Progenitor cell of endocrine pancreas (in vitro differentiated cells): ENCODE measurements around the gene RPL18A. TPM values are rescaled to one million over a fixed set of nuclear protein-coding genes. Genes with fewer than 3 reads are reported as not detected.

Source experiments
- DNase-seq: peaks from one replicate; pipeline ENCODE4 v3.0.0; 2021; ENCODE audit warnings: low spot score; ENCODE audit not compliant: unreplicated experiment
- H3K27ac Mint-ChIP-seq: 2 replicates; pipeline ENCODE4 v1.8.0; 2021; ENCODE audit warnings: mild to moderate bottlenecking, moderate library complexity, mixed read lengths
- H3K27me3 Mint-ChIP-seq: 2 replicates; pipeline ENCODE4 v1.8.0; 2021; ENCODE audit warnings: mixed read lengths
- H3K36me3 Mint-ChIP-seq: 2 replicates; pipeline ENCODE4 v1.8.0; 2022; ENCODE audit warnings: mixed read lengths; ENCODE audit not compliant: insufficient read depth
- H3K4me1 Mint-ChIP-seq: 2 replicates; pipeline ENCODE4 v1.8.0; 2021; ENCODE audit warnings: low read depth, mixed read lengths
- H3K4me3 Mint-ChIP-seq: 2 replicates; pipeline ENCODE4 v1.8.0; 2021; ENCODE audit warnings: low read depth, mild to moderate bottlenecking, moderate library complexity, mixed read lengths
- H3K9me3 Mint-ChIP-seq: 2 replicates; pipeline ENCODE4 v1.8.0; 2021; ENCODE audit warnings: low read depth, mixed read lengths
- total RNA-seq: library from RNA; stranded (reverse); gene quantifications from 2 replicates; pipeline ENCODE4 v1.2.1, GENCODE V29; 2021
- TF ChIP-seq, protein P1 (sequence below): fragments of 200-600 bp; sonication (generic); IDR thresholded peaks from one replicate; pipeline ENCODE4 v1.5.0; 2021; ENCODE audit warnings: antibody characterized with exemption, mild to moderate bottlenecking; ENCODE audit not compliant: unreplicated experiment

Gene RPL18A
- total RNA-seq, 1 donor from 2014 or later: 1,687 TPM

DNA sequence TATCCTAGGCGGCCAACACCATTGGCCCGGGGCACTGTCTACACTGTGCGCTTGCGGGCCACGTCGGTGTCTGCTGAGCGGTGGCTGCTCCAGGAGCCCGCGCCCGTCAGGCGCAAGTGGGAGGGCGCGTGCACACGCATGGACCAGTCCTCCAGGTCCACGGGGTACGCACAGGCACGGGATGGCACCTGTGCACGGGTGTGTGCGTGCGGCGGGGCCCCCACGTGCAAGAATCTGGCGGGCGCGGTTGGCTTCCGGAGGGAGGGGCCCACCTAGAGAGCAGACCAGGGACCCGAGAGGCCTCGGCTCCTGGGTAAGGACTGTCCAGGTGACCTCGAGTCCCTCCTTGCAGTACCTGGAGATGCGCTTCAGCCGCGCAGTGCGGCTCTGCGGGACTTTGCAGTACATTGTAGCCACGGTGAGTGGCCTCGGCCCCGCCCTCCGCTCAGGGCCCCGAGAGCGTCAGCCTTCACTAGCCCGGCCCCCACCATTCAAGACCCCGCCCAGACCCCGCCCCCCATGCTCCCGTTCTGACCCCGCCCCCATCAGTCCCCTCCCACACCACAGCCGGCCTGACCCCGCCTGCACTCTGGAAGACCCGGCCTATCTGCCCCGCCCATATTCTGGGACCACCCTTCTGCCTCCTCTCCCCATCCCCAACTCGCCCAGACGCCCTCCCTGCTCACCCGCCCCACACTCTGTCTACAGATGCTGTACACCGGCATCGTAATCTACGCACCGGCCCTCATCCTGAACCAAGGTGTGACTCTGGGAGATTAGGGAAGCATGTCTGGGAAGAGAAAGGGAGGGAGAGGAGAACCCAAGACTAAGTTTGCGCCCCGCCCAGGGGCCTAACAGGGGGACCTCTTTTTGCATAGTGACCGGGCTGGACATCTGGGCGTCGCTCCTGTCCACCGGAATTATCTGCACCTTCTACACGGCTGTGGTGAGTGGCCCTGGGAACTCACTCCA, 14.4 kb downstream of the RPL18A start:
- H3K9me3 Mint-ChIP-seq: no peaks in the 10 kb centered on the region
- peaks cover 32% of the 10 kb centered on the region for H3K27me3 Mint-ChIP-seq
- H3K36me3 Mint-ChIP-seq: no peaks in the 10 kb centered on the region
- H3K4me1 Mint-ChIP-seq: no peaks in the 10 kb centered on the region
- no peak overlapping the region for H3K4me3 Mint-ChIP-seq
- TF ChIP-seq, protein P1, sequence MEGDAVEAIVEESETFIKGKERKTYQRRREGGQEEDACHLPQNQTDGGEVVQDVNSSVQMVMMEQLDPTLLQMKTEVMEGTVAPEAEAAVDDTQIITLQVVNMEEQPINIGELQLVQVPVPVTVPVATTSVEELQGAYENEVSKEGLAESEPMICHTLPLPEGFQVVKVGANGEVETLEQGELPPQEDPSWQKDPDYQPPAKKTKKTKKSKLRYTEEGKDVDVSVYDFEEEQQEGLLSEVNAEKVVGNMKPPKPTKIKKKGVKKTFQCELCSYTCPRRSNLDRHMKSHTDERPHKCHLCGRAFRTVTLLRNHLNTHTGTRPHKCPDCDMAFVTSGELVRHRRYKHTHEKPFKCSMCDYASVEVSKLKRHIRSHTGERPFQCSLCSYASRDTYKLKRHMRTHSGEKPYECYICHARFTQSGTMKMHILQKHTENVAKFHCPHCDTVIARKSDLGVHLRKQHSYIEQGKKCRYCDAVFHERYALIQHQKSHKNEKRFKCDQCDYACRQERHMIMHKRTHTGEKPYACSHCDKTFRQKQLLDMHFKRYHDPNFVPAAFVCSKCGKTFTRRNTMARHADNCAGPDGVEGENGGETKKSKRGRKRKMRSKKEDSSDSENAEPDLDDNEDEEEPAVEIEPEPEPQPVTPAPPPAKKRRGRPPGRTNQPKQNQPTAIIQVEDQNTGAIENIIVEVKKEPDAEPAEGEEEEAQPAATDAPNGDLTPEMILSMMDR: no peak
- H3K27ac Mint-ChIP-seq: no peak overlapping the region
- no peak for DNase-seq

GRCh38 chr19:17874758-17875135, 15.0 kb downstream of the RPL18A start:
- H3K4me1 Mint-ChIP-seq: no peaks in the 10 kb centered on the region
- no peaks in the 10 kb centered on the region for H3K9me3 Mint-ChIP-seq
- no peak overlapping the region for H3K27ac Mint-ChIP-seq
- H3K27me3 Mint-ChIP-seq: peaks cover 30% of the 10 kb centered on the region
- TF ChIP-seq, protein P1: no peak
- DNase-seq: no peak
- no peaks in the 10 kb centered on the region for H3K36me3 Mint-ChIP-seq
- H3K4me3 Mint-ChIP-seq: no peak overlapping the region

GRCh38 chr19:17877696-17878095, 18.0 kb downstream of the RPL18A start:
- H3K4me1 Mint-ChIP-seq: no peaks in the 10 kb centered on the region
- no peaks in the 10 kb centered on the region for H3K9me3 Mint-ChIP-seq
- no peak overlapping the region for H3K27ac Mint-ChIP-seq
- TF ChIP-seq, protein P1: no peak
- no peak for DNase-seq
- H3K27me3 Mint-ChIP-seq: peaks cover 24% of the 10 kb centered on the region
- no peaks in the 10 kb centered on the region for H3K36me3 Mint-ChIP-seq
- no peak overlapping the region for H3K4me3 Mint-ChIP-seq

GRCh38 chr19:17879466-17879865, 19.8 kb downstream of the RPL18A start:
- no peaks in the 10 kb centered on the region for H3K9me3 Mint-ChIP-seq

GRCh38 chr19:17881701-17882100, 22.0 kb downstream of the RPL18A start:
- TF ChIP-seq, protein P1: no peak
- Mint-ChIP-seq H3K9me3 (no peaks in the 10 kb centered on the region), H3K36me3 (no peaks in the 10 kb centered on the region), H3K4me3 (no peak overlapping the region), H3K27ac (no peak overlapping the region), H3K27me3 (peaks cover 14% of the 10 kb centered on the region), H3K4me1 (no peaks in the 10 kb centered on the region)
- DNase-seq: no peak

More at GRCh38 chr19:17879466-17879865, 19.8 kb downstream of the RPL18A start:
- TF ChIP-seq, protein P1: no peak
- no peak for DNase-seq
- H3K27ac Mint-ChIP-seq: no peak overlapping the region
- H3K4me1 Mint-ChIP-seq: no peaks in the 10 kb centered on the region
- no peak overlapping the region for H3K4me3 Mint-ChIP-seq
- H3K36me3 Mint-ChIP-seq: no peaks in the 10 kb centered on the region
- H3K27me3 Mint-ChIP-seq: peaks cover 18% of the 10 kb centered on the region
